GM19395 (cell line): ENCODE measurements around the gene COX8C.
"Not testable (repeated sequence)": the region's sequence is repeated elsewhere in the genome, so short reads cannot be mapped to it uniquely, and the experiment has no call there.

Source experiments
- ATAC-seq: cut with Tn5 transposase; IDR thresholded peaks from one replicate; pipeline ENCODE4 v1.9.1; 2021; ENCODE audit warnings: mild to moderate bottlenecking, moderate library complexity; ENCODE audit not compliant: unreplicated experiment

COX8C gene

DNA sequence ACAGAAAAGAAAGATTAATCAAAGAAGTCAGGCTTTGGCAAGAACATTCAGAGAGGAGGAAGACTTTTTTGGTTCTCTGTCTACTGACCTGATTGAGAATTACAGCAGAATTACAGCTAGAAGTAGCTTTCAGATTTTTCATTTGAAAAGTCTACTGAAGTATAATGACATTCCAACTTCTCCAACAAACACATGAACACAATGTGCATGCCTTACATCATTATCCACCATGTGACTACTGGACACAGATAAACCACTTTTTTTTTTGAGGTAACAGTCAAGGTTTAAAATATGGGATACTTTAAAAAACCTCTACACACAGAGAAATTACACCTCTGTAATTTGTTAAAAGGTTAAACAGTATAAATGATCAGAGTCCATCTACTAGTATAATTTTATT, 26.5 kb upstream of the COX8C start:
- ATAC-seq = no peak

DNA sequence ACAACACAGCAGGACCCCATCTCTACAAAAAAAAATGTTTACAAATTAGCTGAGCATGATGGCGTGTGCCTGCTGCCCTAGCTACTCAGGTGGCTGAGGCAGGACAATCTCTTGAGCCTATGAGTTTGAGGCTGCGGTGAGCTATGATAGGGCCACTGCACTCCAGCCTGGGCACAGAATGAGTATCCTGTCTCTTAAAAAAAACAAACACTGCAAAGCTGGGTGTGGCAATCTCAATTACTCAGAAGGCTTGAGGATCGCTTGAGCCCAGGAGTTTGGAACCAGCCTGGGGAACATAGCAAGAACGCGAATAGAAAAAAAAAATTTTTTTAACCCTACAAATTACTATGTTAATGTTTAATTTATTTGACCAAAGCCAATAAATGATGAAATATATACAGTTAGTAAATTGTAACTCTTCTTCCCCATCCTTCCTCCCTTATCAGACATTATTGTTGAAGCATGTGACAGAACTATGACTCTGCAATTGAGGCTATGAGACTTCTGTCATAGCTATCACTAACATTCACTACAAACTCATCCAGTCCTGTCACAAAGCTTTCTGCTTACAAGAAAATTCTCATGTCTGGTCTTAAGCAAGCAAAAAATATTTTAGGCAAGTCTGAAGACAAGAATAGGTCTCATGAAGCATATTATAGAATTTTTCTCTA, 23.9 kb upstream of the COX8C start:
- no peak for ATAC-seq

DNA sequence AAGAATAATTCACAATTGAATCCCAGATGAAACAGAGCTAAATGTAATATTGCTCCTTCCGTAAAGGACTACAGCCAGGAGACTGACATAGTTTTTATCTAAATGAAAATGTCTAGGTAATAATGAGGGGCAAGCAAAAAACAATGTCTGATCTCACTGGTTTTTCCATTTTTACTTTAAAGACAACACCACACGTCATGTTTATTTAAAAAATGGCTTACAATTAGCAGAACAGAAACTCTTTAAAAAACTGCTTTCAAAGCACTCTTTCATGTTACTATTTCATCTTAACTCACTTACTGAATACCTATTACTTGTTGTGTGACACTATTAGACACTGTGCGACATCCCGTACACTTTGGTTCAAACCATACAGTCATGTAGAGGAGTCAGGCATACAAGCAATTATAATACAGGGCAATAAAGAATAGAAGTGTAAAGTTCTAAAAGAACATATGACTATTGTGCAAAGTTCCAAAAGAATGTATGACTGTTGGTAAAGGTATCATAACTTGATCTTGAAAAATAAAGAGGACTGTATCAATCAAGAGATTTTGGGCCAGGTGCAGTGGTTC, 23.3 kb upstream of the COX8C start:
- no peak for ATAC-seq

DNA sequence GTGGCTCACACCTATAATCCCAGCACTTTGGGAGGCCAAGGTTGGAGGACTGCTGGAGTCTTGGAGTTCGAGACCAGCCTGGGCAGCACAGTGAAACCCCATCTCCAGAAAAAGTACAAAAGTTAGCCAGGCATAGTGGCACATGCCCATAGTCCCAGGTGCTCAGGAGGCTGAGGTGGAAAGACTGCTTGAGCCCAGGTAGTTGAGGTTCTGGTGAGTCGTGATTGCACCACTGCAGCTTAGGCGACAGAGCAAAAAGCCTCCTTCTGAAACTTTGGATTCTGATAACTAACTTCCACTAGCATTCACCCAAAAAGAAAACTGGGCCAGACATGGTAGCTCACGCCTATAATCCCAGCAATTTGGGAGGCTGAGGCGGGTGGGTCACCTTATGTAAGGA, 20.8 kb upstream of the COX8C start:
- no peak for ATAC-seq

DNA sequence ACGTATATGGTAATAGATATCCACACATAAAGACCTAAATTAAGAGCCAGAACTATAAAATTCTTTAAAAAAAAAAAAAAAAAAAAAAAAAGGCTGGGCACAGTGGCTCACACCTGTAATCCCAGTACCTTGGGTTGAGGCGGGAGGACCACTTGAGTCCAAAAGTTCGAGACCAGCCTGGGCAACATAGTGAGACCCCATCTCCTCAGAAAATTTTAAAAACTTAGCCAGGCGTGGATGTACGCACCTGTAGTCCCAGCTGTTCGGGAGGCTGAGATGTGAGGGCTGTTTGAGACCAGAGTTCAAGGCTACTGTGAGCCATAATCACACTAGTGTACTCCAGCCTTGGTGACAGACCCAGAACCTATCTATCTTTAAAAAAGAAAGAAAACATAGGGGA, 18.4 kb upstream of the COX8C start:
- no peak for ATAC-seq

DNA sequence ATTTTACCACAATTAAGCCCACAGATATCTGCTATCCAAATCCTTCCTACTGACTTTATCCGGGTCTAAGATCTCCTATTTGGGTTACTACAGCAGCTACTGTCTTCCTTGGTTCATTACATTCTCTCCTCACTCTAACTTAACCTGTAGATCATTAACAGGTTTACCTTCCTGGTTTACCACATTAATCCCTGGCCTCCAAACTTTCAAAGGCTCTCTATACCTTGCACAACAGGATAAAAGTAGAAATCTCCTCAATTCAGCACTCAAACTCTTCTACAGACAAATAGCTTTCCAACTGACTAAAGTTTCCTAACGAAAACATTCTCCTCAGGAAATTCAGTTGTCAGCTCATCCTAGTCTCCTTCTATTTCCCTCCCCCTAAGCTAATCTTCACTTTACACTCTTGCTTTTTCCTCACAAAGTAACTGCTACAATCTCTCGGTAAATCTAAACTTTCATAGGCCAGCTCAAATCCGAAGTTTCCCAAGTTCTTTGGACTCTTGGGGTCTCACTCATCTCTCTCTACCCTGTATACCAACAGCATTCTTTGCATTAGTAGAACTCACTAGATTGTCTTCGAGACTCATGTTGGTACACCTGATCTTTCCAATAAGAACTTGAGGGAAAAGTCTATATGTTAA, 16.9 kb upstream of the COX8C start:
- no peak for ATAC-seq

DNA sequence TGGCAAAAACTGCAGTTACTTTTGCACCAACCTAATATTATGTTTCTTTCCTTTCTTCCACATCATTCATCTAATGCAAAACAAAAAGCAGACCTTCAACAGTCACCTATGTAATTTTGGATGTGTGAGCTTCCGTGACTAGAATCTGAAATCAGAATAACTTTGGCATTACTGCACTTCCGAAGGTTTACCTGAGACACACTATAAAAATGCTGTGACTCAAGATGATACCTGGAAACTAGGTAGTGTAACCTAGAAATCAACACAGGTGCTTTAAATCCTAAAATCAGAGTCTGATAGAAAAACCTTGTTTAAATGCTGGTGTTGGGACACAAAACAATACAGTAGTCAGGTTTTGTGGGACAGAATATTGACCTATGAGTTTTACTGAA, 16.4 kb upstream of the COX8C start:
- ATAC-seq = no peak

DNA sequence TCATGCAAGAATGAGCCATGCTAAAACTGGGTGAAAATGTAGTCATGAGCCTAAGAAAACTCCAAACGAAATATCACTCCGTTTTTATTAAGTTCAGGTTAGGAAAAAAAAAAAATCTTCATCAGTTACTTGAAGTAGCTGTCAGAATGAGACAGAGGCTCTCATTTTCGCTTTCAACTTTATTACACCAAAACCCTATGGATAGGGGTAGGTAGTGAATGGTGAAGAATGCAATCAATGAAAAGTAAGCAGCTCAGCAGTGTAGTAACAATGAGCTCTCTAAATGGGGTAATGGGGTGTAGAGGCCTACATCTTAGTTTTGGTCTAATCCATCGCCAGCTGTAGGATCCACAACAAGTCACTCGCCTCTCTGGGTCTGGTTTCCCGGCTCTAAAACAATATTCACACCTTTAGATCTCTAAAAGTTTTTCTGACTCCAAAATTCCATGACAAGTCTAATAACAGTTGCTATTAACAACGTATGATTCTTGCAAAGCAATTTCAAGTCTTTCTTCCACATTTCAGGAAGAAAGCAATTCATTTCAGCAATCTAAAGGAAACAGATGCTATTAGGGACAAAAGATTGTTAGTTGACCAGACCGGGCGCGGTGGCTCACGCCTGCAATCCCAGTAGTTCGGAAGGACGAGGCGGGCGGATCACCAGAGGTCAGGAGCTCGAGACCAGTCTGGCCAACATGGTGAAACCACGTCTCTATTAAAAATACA, 15.8 kb upstream of the COX8C start:
- ATAC-seq = no peak

DNA sequence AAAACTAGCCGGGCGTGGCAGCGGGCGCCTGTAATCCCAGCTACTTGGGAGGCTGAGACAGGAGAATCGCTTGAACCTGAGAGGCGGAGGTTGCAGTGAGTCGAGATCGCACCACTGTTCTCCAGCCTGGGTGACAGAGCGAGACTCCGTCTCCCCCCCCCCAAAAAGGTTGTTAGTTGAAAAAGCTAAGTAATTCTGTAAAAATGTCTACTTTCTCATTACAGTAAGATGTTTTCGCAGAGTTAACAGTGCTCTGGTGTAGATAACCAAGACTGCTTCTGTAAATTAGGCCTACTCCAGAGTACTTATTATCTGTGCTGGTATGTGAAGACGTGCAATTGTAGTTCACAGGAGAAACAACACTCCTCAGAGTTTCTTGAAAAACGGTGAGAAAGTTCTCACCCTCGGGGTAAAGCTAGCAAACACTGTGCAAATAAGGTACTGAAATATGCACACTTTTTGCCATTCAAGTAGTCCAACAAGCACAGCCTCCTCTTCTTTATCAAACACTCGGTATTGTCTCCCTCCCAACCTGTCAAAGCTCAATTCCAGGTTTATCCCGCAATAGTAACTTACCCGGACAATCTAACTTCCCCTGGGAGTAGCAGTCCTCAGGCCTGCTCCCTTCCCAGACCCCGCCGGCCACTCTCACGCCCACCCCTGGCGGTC, 15.1 kb upstream of the COX8C start:
- no peak for ATAC-seq

DNA sequence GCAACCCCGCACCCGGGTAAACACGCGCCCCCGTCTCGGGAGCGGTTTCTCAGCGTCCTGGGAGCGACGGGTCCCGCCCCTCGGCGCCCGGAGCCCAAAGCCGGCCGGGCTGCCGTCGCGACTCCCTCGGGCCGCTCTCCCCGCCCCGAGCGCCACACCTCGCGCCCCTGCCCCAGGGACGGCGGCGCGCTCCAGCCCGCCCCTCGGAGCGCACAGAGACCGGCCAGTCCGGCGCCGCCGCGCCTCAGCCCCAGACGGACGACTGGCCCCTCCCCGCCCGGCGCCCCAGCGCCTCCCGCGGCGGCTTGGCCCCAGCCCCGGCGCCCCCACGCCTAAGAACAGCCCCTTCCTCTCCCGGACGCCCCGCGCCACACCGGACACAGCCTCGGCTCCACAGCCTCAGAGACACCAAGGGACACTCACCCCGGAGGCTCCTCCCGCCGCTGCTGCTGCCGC, 14.6 kb upstream of the COX8C start:
- ATAC-seq = peak; percentile 67

DNA sequence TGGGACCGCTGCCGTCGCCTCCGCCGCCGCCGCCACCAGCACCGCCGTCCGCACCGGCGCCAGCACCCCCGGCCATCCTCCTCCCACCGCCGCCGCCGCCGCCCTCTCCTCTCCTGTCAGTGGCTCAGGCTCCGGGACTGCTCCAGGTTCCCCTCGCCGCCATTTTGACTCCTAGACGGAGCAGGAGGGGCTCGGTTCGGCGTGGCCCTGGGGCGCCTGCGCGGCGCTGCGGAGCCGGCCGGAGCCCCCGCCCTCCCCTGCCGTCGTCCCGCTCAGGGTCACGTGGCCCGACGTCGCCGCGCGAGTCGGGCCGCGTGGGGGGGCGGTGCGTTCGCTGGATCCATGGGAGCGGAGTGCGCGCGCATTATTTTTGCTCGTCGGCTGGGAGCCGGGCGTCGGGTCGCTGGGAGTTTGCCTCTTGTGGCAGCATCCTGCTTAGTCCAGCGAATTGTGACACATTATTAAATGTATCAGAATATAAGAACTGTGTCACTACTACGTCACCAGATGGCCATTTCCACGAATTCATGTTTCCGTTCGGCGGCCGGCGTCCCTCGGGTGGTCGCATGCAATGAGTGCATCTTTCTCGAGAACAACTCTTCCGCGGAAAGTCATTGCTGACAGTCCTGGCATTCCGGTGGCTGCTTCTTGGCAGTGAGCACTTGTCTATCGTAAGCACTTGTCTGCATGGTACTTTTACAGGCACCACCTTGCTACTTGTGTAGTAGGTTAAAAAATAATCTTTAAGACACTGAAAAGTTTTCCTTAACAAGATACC, 13.9 kb upstream of the COX8C start, which contains the start of gene BTBD7:
TSS of gene BTBD7 (minus strand) at position 184 of the 778 bp plus-strand sequence. CDS start 36,985 bp downstream, outside the sequence.
- peak; percentile 73 for ATAC-seq

DNA sequence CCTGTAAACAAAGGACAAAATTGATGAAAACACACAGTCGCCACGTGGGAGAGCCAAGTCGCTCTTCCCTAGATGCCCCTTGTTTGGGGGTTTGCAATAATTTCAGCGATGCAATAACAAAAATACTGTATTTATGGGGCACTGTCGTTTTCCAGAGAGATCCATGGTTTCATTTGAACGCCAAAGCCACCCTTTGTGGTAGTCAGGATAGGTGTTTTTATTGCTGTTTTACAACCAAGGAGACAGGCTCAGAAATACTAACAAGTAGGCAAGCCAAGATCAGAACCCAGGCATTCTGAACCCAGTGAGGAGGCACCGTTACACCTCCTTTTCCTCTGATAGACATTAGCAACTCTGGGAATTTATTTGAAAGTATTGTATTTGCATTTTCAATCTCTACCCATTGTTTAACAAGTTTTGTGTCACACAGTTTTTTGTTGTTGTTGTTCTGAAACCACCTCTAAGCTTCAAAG, 13.3 kb upstream of the COX8C start:
- no peak for ATAC-seq

DNA sequence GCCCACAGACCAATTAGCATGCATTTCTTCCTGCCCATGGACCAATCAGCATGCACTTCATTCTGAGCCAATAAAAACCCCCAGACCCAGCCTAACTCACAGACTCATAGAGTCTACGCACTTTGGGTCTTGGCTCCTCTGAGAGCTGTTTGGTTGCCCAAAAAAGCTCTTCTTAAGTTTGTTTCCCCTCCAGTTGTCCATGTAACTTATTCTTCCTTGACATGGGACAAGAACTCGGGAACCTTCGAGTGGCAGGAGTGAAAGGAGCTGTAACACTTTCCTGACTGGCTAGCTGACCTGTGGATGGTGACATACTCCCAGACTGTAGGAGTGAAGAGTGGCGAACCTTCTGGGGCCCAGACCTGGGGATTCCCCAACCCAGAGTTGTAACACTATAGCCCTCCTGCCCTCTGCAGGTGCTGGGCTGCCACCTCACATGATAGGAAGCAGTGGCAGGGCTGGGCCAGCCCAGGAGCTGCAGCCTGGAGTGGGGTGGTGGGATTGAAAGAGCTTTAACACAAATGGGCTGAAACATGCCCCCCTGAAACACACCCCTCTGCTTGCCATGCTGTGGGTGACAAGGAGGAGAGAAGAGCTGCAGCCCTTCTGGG, 9.7 kb upstream of the COX8C start:
- ATAC-seq = no peak

DNA sequence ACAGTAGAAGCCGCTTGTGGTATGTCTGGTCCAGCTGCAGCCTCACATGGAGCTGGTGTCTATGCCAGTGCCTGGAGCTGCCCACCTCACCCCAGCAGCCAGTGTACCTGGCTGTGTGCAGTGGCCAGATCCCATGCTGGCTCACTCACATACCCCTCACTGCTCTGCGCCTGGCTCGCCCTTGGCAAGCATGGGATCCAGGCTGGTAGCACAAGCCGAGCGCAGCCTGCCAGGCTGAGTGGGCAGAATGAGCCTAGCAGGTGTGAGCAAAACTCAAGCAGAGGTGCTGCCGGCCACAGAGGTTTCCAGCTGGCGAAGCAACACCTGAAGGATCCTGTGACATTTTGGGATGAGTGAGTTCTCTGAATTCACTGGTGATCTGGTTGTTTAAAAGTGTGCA, 9.1 kb upstream of the COX8C start:
- ATAC-seq = no peak

DNA sequence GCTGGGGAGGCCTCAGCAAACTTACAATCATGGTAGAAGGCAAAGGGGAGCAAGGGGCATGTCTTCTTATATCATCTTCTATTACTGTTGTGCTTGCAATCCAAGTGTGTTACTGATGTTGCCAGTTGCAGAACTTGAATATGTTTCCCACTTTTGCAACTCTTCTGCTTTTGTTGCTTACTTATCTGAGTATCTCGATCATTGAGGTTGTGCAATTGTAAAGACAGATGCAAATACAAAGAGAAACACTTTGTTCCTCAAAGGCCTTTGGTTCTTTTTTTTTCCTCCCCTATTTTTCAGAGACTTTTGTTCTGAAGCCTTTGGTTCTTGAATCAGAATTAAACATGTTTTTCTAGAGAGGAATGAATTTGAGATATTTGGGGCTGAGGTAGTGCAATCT, 3.7 kb upstream of the COX8C start:
- no peak for ATAC-seq

DNA sequence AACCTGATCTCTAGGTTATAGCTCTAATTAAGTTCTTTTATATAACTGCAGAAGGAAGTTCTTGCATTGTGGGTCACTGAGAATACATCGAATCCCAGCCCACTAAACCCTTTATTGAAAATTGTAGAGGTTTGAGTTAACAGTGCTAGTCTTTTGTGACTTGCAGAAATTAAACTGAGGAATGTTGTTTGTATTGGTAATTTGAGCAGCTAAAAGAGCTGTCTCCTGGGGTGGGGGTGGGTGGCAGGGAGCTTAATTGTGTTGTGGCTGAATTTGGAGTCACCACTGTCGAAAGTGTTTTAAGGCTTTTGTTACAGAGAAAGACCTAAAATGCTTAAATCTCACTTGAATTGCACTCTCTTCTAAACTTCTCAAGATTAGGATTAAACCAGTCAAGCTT, 3.2 kb upstream of the COX8C start:
- no peak for ATAC-seq

DNA sequence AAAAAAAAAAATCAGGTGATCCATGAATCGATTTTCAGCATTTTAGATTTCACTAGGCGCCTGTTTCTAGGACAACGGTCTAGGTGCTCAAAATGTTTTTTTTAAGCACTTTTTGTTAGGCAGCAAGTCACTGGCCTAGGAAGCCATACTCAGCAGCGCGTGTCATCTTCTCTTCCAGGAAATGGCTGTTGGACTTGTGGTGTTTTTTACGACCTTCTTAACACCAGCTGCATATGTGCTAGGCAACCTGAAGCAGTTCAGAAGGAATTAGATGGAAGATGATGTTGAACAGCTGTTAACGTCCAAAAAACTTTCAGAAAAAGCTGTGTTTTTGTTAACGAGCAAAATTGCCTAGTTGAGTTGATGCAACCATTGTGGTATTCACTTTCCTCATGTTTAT, 868 bp downstream of the COX8C start:
- no peak for ATAC-seq

DNA sequence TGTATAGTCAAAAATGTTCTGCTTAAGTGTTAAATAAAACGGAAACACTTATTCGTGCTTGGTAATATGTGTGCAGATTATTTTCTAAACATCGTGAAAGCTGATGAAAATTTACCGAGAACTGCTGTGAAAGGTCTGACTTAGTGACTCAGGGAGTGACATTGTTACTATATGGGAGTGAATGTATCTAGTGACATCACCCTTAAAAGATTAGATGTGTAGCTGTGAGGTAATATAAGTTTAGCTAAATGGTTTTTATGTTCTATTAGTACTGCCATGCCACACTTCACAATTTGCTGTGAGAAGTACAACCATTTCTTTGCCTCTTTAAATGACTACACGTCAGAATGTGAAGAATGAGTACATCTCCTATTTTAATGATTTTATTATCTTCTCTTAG, 1.3 kb downstream of the COX8C start:
- no peak for ATAC-seq

DNA sequence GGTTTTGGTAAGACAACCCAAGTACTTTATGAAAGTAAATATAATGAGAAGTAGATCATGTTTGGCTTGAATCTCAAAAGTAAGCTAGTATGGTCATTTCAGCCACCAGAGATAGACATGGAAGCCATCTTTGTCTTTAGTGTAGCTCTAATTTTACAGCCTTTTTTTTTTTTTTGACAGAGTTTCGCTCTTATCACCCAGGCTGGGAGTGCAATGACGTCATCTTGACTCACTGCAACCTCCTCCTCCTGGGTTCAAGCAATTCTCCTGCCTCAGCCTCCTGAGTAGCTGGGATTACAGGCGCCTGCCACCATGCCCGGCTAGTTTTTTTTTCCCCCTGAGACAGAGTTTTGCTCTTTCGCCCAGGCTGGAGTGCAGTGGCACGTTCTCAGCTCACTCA, 7.9 kb downstream of the COX8C start:
- ATAC-seq = not testable (repeated sequence)
